Spleen (tissue), 7 donors: ENCODE data around the gene SMG6.

Source experiments
- CTCF ChIP-seq, 11 experiments: fragments of 200-600 bp in 7 of 11; fragments of 450-650 bp in 4 of 11; sonication (generic) in 4 of 11; IDR thresholded peaks in 8 of 11; conservative IDR thresholded peaks in 3 of 11; 1 replicate in 7 of 11; 2 replicates in 4 of 11; pipeline versions ENCODE4 v1.4.0 to v1.8.0; 2016 to 2021; ENCODE audit warnings: antibody characterized with exemption in 11 of 11, inconsistent platforms in 4 of 11, mild to moderate bottlenecking in 1 of 11
- POLR2A ChIP-seq, 3 donors: fragments of 450-650 bp; IDR thresholded peaks; one replicate each; pipeline ENCODE4 v1.5.1; 2017; ENCODE audit warnings: antibody characterized with exemption in 3 of 3, mild to moderate bottlenecking in 1 of 3
- POLR2AphosphoS5 ChIP-seq, 3 donors: sonication (generic); formaldehyde crosslinking; IDR thresholded peaks; one replicate each; pipeline ENCODE4 v1.5.1; 2017; ENCODE audit warnings: antibody characterized with exemption in 3 of 3
- donor health status: DM: no; HTN: no; CAD: no; lungs with moderate emphysema.
- donor health status: DM: no; HTN: no; CAD: no.
- donor health status: DM: no; HTN: no; CAD: no.

- TF ChIP-seq POLR2A (IDR thresholded peaks at IDR 0.05) (no peak), CTCF (IDR thresholded peaks at IDR 0.05 in 8 of 11, conservative IDR thresholded peaks at IDR 0.05 in 3 of 11) (peak in 1 of 11 experiments; percentile 14), POLR2AphosphoS5 (IDR thresholded peaks at IDR 0.05) (peak in 1 of 3 donors; percentile 76)
Measured at GRCh38 chr17:2083613-2084035, 220.0 kb downstream of the SMG6 start.
